Activated T-cell treated with anti-CD3 and anti-CD28 coated beads, Interleukin-2, amount 50 U/mL, for 4 hours (primary cell): ENCODE measurements around the gene COX7B2. TPM values are rescaled to one million over a fixed set of nuclear protein-coding genes. Genes with fewer than 3 reads are reported as not detected.

Experiments used
- ATAC-seq, 2 donors: fragments of 200-7000 bp; cut with Tn5 transposase; one replicate each; pipeline ENCODE4 v1.10.0; 2021
- DNase-seq: peaks from one replicate; pipeline ENCODE4 v3.0.0-alpha.2; 2020
- H3K27me3 Mint-ChIP-seq: one replicate; pipeline ENCODE4 v1.8.0; 2021; ENCODE audit warnings: low read depth, mixed read lengths
- H3K36me3 Mint-ChIP-seq: one replicate; pipeline ENCODE4 v1.8.0; 2022; ENCODE audit warnings: mixed read lengths; ENCODE audit not compliant: insufficient read depth
- H3K4me1 Mint-ChIP-seq: one replicate; pipeline ENCODE4 v1.8.0; 2021; ENCODE audit warnings: low read depth, mixed read lengths
- H3K4me3 Mint-ChIP-seq: one replicate; pipeline ENCODE4 v1.8.0; 2021; ENCODE audit warnings: mild to moderate bottlenecking, moderate library complexity, mixed read lengths
- H3K9me3 Mint-ChIP-seq: one replicate; pipeline ENCODE4 v1.8.0; 2021; ENCODE audit warnings: mixed read lengths
- total RNA-seq, 3 donors: library from RNA; stranded (reverse); gene quantifications; one replicate each; pipeline ENCODE4 v1.2.1, GENCODE V29; 2021

Gene COX7B2
- not detected for total RNA-seq

- Mint-ChIP-seq H3K4me1 (no peaks in the 10 kb centered on the region), H3K9me3 (no peaks in the 10 kb centered on the region), H3K27me3 (no peaks in the 10 kb centered on the region), H3K36me3 (no peaks in the 10 kb centered on the region), H3K4me3 (no peak within 1 kb of the TSS)
- ATAC-seq (no peak), DNase-seq (no peak)
Observed at GRCh38 chr4:46909078-46909477, at the start of gene COX7B2. Gene COX7B2, minus strand, starts transcription at chr4:46909245. Its CDS starts 174,053 bp downstream, at chr4:46735192.

- ATAC-seq (no peak), DNase-seq (no peak)
- H3K4me1 Mint-ChIP-seq, result no peaks in the 10 kb centered on the region
- no peaks in the 10 kb centered on the region for H3K9me3 Mint-ChIP-seq
- H3K4me3 Mint-ChIP-seq, result no peak overlapping the region
- H3K27me3 Mint-ChIP-seq, result peaks cover 2% of the 10 kb centered on the region
- no peaks in the 10 kb centered on the region for H3K36me3 Mint-ChIP-seq
Observed at GRCh38 chr4:46956451-46956850, 47.4 kb upstream of the COX7B2 start.

GRCh38 chr4:46955601-46956000 lies 46.6 kb upstream of the COX7B2 start:
- DNase-seq (no peak), ATAC-seq (no peak)
- no peaks in the 10 kb centered on the region for H3K9me3 Mint-ChIP-seq
- no peaks in the 10 kb centered on the region for H3K4me1 Mint-ChIP-seq
- no peak overlapping the region for H3K4me3 Mint-ChIP-seq
- H3K27me3 Mint-ChIP-seq, result no peaks in the 10 kb centered on the region
- no peaks in the 10 kb centered on the region for H3K36me3 Mint-ChIP-seq

GRCh38 chr4:46954643-46955042 lies 45.6 kb upstream of the COX7B2 start:
- DNase-seq (no peak), ATAC-seq (no peak)
- H3K36me3 Mint-ChIP-seq, result no peaks in the 10 kb centered on the region
- no peaks in the 10 kb centered on the region for H3K4me1 Mint-ChIP-seq
- no peaks in the 10 kb centered on the region for H3K27me3 Mint-ChIP-seq
- H3K4me3 Mint-ChIP-seq, result no peak overlapping the region
- no peaks in the 10 kb centered on the region for H3K9me3 Mint-ChIP-seq

GRCh38 chr4:46953564-46953963 lies 44.5 kb upstream of the COX7B2 start:
- DNase-seq (no peak), ATAC-seq (no peak)
- H3K4me1 Mint-ChIP-seq, result no peaks in the 10 kb centered on the region
- no peak overlapping the region for H3K4me3 Mint-ChIP-seq
- no peaks in the 10 kb centered on the region for H3K9me3 Mint-ChIP-seq
- no peaks in the 10 kb centered on the region for H3K36me3 Mint-ChIP-seq
- H3K27me3 Mint-ChIP-seq, result no peaks in the 10 kb centered on the region

GRCh38 chr4:46952451-46952850 lies 43.4 kb upstream of the COX7B2 start:
- no peaks in the 10 kb centered on the region for H3K9me3 Mint-ChIP-seq
- ATAC-seq, result no peak
- H3K36me3 Mint-ChIP-seq, result no peaks in the 10 kb centered on the region

GRCh38 chr4:46950826-46951225 lies 41.8 kb upstream of the COX7B2 start:
- ATAC-seq (no peak), DNase-seq (no peak)
- Mint-ChIP-seq H3K9me3 (no peaks in the 10 kb centered on the region), H3K27me3 (no peaks in the 10 kb centered on the region), H3K4me3 (no peak overlapping the region), H3K4me1 (no peaks in the 10 kb centered on the region), H3K36me3 (no peaks in the 10 kb centered on the region)

More at GRCh38 chr4:46952451-46952850, 43.4 kb upstream of the COX7B2 start:
- no peaks in the 10 kb centered on the region for H3K4me1 Mint-ChIP-seq
- no peak for DNase-seq
- no peaks in the 10 kb centered on the region for H3K27me3 Mint-ChIP-seq
- no peak overlapping the region for H3K4me3 Mint-ChIP-seq

GRCh38 chr4:46949822-46950221 lies 40.8 kb upstream of the COX7B2 start:
- no peaks in the 10 kb centered on the region for H3K9me3 Mint-ChIP-seq
- H3K4me1 Mint-ChIP-seq, result no peaks in the 10 kb centered on the region
- H3K27me3 Mint-ChIP-seq, result no peaks in the 10 kb centered on the region

GRCh38 chr4:46947541-46947940 lies 38.5 kb upstream of the COX7B2 start:
- ATAC-seq (no peak), DNase-seq (no peak)
- no peak overlapping the region for H3K4me3 Mint-ChIP-seq
- H3K4me1 Mint-ChIP-seq, result no peaks in the 10 kb centered on the region
- H3K27me3 Mint-ChIP-seq, result peaks cover 4% of the 10 kb centered on the region
- no peaks in the 10 kb centered on the region for H3K9me3 Mint-ChIP-seq
- H3K36me3 Mint-ChIP-seq, result no peaks in the 10 kb centered on the region

More at GRCh38 chr4:46949822-46950221, 40.8 kb upstream of the COX7B2 start:
- DNase-seq, result no peak
- Mint-ChIP-seq H3K4me3 (no peak overlapping the region), H3K36me3 (no peaks in the 10 kb centered on the region)
- no peak for ATAC-seq

- Mint-ChIP-seq H3K4me3 (no peak overlapping the region), H3K27me3 (peaks cover 4% of the 10 kb centered on the region), H3K4me1 (no peaks in the 10 kb centered on the region), H3K9me3 (no peaks in the 10 kb centered on the region), H3K36me3 (no peaks in the 10 kb centered on the region)
- ATAC-seq (no peak), DNase-seq (no peak)
Observed at GRCh38 chr4:46946919-46947536, 38.0 kb upstream of the COX7B2 start.

- H3K4me1 Mint-ChIP-seq, result no peaks in the 10 kb centered on the region
Observed at GRCh38 chr4:46945062-46945461, 36.0 kb upstream of the COX7B2 start.

GRCh38 chr4:46944345-46944744 lies 35.3 kb upstream of the COX7B2 start:
- no peak overlapping the region for H3K4me3 Mint-ChIP-seq
- ATAC-seq (no peak), DNase-seq (no peak)
- peaks cover 4% of the 10 kb centered on the region for H3K27me3 Mint-ChIP-seq
- no peaks in the 10 kb centered on the region for H3K9me3 Mint-ChIP-seq
- no peaks in the 10 kb centered on the region for H3K36me3 Mint-ChIP-seq
- no peaks in the 10 kb centered on the region for H3K4me1 Mint-ChIP-seq

More at GRCh38 chr4:46945062-46945461, 36.0 kb upstream of the COX7B2 start:
- ATAC-seq, result no peak
- no peaks in the 10 kb centered on the region for H3K9me3 Mint-ChIP-seq
- no peaks in the 10 kb centered on the region for H3K36me3 Mint-ChIP-seq
- DNase-seq, result no peak
- H3K4me3 Mint-ChIP-seq, result no peak overlapping the region
- peaks cover 4% of the 10 kb centered on the region for H3K27me3 Mint-ChIP-seq

GRCh38 chr4:46937493-46937892 lies 28.4 kb upstream of the COX7B2 start:
- no peaks in the 10 kb centered on the region for H3K4me1 Mint-ChIP-seq
- H3K4me3 Mint-ChIP-seq, result no peak overlapping the region
- H3K9me3 Mint-ChIP-seq, result no peaks in the 10 kb centered on the region
- no peaks in the 10 kb centered on the region for H3K36me3 Mint-ChIP-seq
- no peaks in the 10 kb centered on the region for H3K27me3 Mint-ChIP-seq
- DNase-seq (no peak), ATAC-seq (no peak)

GRCh38 chr4:46934726-46935125 lies 25.7 kb upstream of the COX7B2 start:
- no peaks in the 10 kb centered on the region for H3K27me3 Mint-ChIP-seq
- H3K4me3 Mint-ChIP-seq, result no peak overlapping the region
- ATAC-seq (no peak), DNase-seq (no peak)
- H3K9me3 Mint-ChIP-seq, result no peaks in the 10 kb centered on the region
- H3K36me3 Mint-ChIP-seq, result no peaks in the 10 kb centered on the region
- no peaks in the 10 kb centered on the region for H3K4me1 Mint-ChIP-seq

GRCh38 chr4:46933686-46934085 lies 24.6 kb upstream of the COX7B2 start:
- Mint-ChIP-seq H3K9me3 (no peaks in the 10 kb centered on the region), H3K36me3 (no peaks in the 10 kb centered on the region), H3K4me3 (no peak overlapping the region), H3K4me1 (no peaks in the 10 kb centered on the region), H3K27me3 (no peaks in the 10 kb centered on the region)
- ATAC-seq (no peak), DNase-seq (no peak)
